KBM-7 (cell line): ENCODE results near the gene MBD3L5.

Source experiments
- DNase-seq: peaks from one replicate; pipeline ENCODE4 v3.0.0-alpha.2; 2015
- in situ Hi-C: fragments of 300-500 bp; cut with MboI; formaldehyde crosslinking; loops from 2 replicates; pipeline ENCODE4 v1.14.3; 2020; ENCODE audit warnings: low sequenced_read_pairs, low pct_unique_long_range_greater_than_20kb, mixed read lengths

Gene MBD3L5

DNA sequence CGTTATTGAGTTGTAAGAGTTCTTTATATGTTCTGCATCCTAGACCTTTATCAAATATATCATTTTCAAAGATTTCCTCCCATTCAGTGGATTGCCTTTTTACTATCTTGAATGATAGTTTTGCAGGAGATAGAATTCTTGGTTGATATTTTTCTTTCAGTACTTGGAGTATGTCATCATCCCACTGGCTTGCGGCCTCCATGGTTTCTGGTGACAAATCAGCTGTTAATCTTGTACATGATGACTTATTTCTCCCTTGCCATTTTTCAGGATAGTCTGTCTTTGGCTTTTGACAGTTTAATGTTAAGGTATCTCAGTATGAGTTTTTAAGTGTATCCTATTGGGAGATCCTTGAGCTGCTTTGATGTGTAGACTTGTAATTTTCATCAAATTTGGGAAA, 47.6 kb downstream of the MBD3L5 start:
- in situ Hi-C loops = no loop called here
- no peak for DNase-seq
